ENCODE measurements around the gene PLPP2.

PLPP2 gene

GRCh38 chr19:325937-326565 lies 34.8 kb upstream of the PLPP2 start:
- no peak for TF ChIP-seq CTCF (IDR thresholded peaks at IDR 0.05; ENCODE audit: insufficient read depth, missing control alignments)
- FAIRE-seq (no peak), DNase-seq (ENCODE audit: insufficient read length, low spot score) (no peak)

DNA sequence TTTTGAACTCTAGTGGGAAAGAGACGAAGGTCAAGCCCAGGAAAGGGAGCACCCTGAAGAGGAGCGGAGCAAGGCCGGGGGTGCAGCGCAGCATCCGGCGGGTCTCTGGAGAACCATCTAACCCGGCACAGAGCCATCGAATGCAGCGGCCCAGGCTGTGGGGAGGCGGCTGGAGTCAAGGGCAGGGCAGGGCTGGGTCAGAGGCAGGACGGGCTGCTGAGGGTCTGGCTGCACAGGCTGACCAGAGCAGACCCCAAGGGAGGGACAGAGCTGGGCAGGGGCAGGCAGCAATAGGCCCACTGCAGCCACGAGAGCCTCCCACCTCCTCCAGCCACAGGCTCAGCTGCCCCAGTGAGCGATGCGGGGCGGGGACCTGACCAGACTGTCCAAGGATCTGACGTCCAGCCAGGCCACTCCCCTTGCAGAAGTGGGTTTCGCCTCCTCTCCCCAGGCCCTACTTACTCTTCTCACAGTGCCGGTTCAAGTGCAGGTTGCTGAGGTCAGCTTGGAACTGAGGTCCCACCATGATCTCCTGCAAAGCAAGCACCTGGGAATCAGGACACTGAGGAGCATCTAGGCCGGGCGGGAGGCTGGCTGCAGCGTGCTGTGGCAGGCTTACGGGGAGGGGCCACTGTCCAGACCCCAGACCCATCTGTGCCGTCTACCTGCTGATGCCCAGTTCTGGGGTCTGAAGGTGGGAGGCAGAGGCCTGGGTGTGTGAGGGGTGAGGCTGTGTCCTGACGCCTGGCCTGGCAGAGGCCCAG lies 34.2 kb upstream of the PLPP2 start:
- TF ChIP-seq CTCF (IDR thresholded peaks at IDR 0.05; ENCODE audit: insufficient read depth, missing control alignments) = no peak
- FAIRE-seq (no peak), DNase-seq (ENCODE audit: insufficient read length, low spot score) (no peak)

- DNase-seq (ENCODE audit: insufficient read length, low spot score) (no peak), FAIRE-seq (no peak)
- TF ChIP-seq CTCF (IDR thresholded peaks at IDR 0.05; ENCODE audit: insufficient read depth, missing control alignments) = no peak
Observed at GRCh38 chr19:324716-325115, 33.5 kb upstream of the PLPP2 start.

DNA sequence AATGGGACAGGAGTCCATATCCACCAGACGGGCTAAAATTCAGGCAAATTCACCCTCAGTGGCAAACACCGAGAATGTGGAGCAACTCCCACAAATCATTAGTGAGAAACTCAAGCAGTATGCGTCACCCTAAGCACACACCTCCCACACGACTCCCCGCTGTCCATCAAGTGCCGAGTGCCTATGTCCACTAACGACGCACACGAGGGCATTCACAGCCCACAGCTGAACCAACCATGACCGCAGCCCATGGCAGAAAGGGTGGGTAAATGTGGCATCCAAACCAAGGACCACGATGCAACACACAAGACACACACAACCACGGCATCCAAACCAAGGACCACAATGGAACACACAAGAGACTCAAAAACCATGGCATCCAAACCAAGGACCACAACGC lies 31.4 kb upstream of the PLPP2 start:
- FAIRE-seq (no peak), DNase-seq (ENCODE audit: insufficient read length, low spot score) (no peak)
- TF ChIP-seq CTCF (IDR thresholded peaks at IDR 0.05; ENCODE audit: insufficient read depth, missing control alignments) = no peak

DNA sequence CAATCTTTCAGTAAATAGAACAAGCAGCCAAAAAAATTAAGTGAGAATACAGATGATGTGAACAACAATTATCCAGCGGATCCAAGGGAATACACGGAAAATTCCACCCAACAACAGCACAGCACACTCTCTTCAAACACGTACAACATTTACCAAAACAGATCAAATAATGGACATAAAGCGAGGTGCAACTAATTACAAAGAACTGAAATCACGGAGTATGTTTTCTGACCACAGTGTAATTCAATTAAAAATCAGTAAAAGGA lies 27.2 kb upstream of the PLPP2 start:
- no peak for DNase-seq (ENCODE audit: insufficient read length, low spot score)
- no peak for TF ChIP-seq CTCF (IDR thresholded peaks at IDR 0.05; ENCODE audit: insufficient read depth, missing control alignments)
- no peak for FAIRE-seq

DNA sequence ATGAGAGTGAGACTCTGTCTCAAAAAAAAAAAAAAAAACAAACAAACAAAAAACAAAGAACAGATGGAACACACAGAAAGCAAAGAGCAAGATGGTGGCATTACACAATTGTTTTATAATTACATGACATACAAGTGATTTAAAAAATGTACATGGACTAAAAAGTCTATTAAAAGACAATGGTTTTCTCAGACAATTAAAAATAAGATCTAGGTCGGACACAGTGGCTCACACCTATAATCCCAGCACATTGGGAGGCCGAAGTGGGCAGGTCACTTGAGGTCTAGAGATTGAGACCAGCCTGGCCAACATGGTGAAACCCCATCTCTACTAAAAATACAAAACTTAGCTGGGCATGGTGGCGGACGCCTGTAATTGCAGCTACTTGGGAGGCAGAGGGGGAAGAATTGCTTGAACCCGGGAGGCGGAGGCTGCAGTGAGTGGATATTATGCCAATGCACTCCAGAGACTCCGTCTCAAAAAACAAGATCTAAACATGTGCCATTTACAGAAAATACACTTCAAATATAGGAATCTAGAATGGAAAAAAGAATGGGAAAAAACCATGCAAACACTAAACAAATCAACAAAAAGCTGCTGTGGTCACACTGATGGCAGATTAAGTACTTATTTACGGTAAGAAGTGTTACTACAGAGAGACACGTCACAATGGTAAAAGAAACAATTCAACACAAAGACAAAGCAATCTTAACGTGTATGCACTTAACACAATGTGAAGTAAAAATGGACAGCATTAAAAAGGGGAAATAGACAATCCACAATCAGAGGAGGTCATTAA lies 26.7 kb upstream of the PLPP2 start:
- no peak for DNase-seq (ENCODE audit: insufficient read length, low spot score)
- no peak for FAIRE-seq
- TF ChIP-seq CTCF (IDR thresholded peaks at IDR 0.05; ENCODE audit: insufficient read depth, missing control alignments) = no peak

GRCh38 chr19:315811-316210 lies 24.6 kb upstream of the PLPP2 start:
- no peak for FAIRE-seq
- no peak for TF ChIP-seq CTCF (IDR thresholded peaks at IDR 0.05; ENCODE audit: insufficient read depth, missing control alignments)
- no peak for DNase-seq (ENCODE audit: insufficient read length, low spot score)
